Naive thymus-derived CD8-positive, alpha-beta T cell (primary cell): Measurements from ENCODE around the gene INO80D. TPM values are rescaled to one million over a fixed set of nuclear protein-coding genes. Genes with fewer than 3 reads are reported as not detected.

Source experiments
- ATAC-seq, 2 donors: fragments of 150-1000 bp; cut with Tn5 transposase in 1 of 2; sonication (Bioruptor Pico), chemical (Tn5 transposase) in 1 of 2; 1 replicate in 1 of 2; 2 replicates in 1 of 2; pipeline ENCODE4 v1.10.0; 2021; ENCODE audit warnings: mild to moderate bottlenecking in 2 of 2, moderate library complexity in 2 of 2
- POLR2A ChIA-PET: fragments of 350-600 bp; sonication (Branson Sonifier 250); formaldehyde crosslinking; loops from one replicate; lab custom pipeline; 2021; ENCODE audit warnings: antibody characterized with exemption; lab: Charles Lee
- DNase-seq, 10 donors: peaks; one replicate each; pipeline versions ENCODE4 v3.0.0 to v3.0.0-alpha.2; 2020 to 2022
- H3K27ac Mint-ChIP-seq, 10 donors: one replicate each; pipeline ENCODE4 v1.8.0; 2020 to 2022; ENCODE audit warnings: mild to moderate bottlenecking in 10 of 10, mixed read lengths in 10 of 10, moderate library complexity in 4 of 10, inconsistent platforms in 1 of 10
- H3K27me3 Mint-ChIP-seq, 5 donors: one replicate each; pipeline ENCODE4 v1.8.0; 2021 to 2022; ENCODE audit warnings: mixed read lengths in 5 of 5
- H3K36me3 Mint-ChIP-seq, 3 donors: one replicate each; pipeline ENCODE4 v1.8.0; 2020 to 2022; ENCODE audit warnings: mixed read lengths in 3 of 3, mild to moderate bottlenecking in 2 of 3, inconsistent platforms in 1 of 3
- H3K4me1 Mint-ChIP-seq, 4 donors: one replicate each; pipeline ENCODE4 v1.8.0; 2021 to 2022; ENCODE audit warnings: mixed read lengths in 4 of 4
- H3K4me3 Mint-ChIP-seq, 10 donors: one replicate each; pipeline ENCODE4 v1.8.0; 2020 to 2022; ENCODE audit warnings: mild to moderate bottlenecking in 10 of 10, mixed read lengths in 10 of 10, moderate library complexity in 6 of 10, inconsistent platforms in 1 of 10
- H3K9me3 Mint-ChIP-seq, 9 donors: one replicate each; pipeline ENCODE4 v1.8.0; 2020 to 2022; ENCODE audit warnings: mixed read lengths in 9 of 9, mild to moderate bottlenecking in 3 of 9, inconsistent platforms in 1 of 9, moderate library complexity in 1 of 9
- polyA plus RNA-seq, 3 donors: library from polyadenylated mRNA; unstranded; fragments of 300-500 nt; fragmentation: Illumina TruSeq; gene quantifications; one replicate each; pipeline ENCODE4 v1.2.3, GENCODE V29; 2021
- total RNA-seq, 8 experiments: library from RNA in 2 of 8; stranded (reverse) in 2 of 8; gene quantifications; one replicate each; pipeline ENCODE4 v1.2.3 and lab custom pipeline; 2021 to 2026

INO80D gene
- total and polyA plus RNA-seq, 5 experiments from 2014 or later = 9.4 to 38.7 (median 13.1) TPM

GRCh38 chr2:206011795-206012194, 74.2 kb downstream of the INO80D start:
- DNase-seq = no peak
- POLR2A ChIA-PET = no interaction called here
- Mint-ChIP-seq H3K27me3 (no peaks in the 10 kb centered on the region), H3K36me3 (peaks cover 20 to 93% (median 52%) of the 10 kb centered on the region in 3 donors), H3K27ac (peak overlapping the region in 6 of 10 donors; percentile 2 to 79 (median 34)), H3K4me1 (peaks cover 0 to 7% (median 0%) of the 10 kb centered on the region in 4 donors), H3K4me3 (no peak overlapping the region), H3K9me3 (peaks cover 0 to 15% (median 6%) of the 10 kb centered on the region in 9 donors)
- ATAC-seq = no peak

DNA sequence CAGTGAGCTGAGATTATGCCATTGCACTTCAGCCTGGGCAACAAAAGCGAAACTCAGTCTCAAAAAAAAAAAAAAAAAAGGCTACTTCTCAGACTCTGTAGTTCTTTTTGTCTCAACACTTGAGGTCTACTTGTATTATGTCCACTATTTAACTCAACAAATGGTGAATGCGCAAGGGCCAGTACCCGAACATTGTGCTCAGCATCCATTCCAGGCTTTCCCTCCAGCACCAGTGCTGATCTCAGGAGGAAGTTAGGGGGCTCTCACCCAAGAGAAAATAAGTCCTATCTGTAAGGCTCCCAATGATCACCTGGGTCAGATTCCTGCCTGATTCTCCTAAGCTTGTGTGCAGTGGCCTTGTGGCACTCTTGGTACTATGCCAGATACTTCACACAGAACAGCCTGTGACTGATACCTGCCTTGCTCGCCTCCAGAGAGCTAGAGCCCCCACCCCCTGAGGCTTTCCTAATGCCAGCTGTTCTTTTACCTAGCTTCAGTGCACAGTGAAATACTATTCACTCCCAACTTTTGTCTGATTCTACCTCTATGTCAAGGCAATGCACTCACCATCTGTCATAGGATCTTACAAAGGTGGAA, 74.9 kb downstream of the INO80D start:
- H3K27ac Mint-ChIP-seq = peak overlapping the region in 3 of 10 donors; percentile 25 to 61 (median 51)
- H3K4me3 Mint-ChIP-seq = no peak overlapping the region
- no peaks in the 10 kb centered on the region for H3K27me3 Mint-ChIP-seq
- H3K9me3 Mint-ChIP-seq = peaks cover 0 to 8% (median 2%) of the 10 kb centered on the region in 9 donors
- H3K36me3 Mint-ChIP-seq = peaks cover 13 to 93% (median 48%) of the 10 kb centered on the region in 3 donors
- POLR2A ChIA-PET = interaction anchor here (0.7 kb wide), 1 partner anchor 75 kb away, joined by 3 read pairs; the partner anchor contains the start of gene INO80D
- no peak for DNase-seq
- H3K4me1 Mint-ChIP-seq = peaks cover 0 to 7% (median 0%) of the 10 kb centered on the region in 4 donors
- ATAC-seq = no peak

- POLR2A ChIA-PET = no interaction called here
- no peaks in the 10 kb centered on the region for H3K9me3 Mint-ChIP-seq
- H3K4me1 Mint-ChIP-seq = peaks cover 0 to 8% (median 1%) of the 10 kb centered on the region in 4 donors
- ATAC-seq = no peak
- peaks cover under 1 to 92% (median 44%) of the 10 kb centered on the region in 3 donors for H3K36me3 Mint-ChIP-seq
- no peaks in the 10 kb centered on the region for H3K27me3 Mint-ChIP-seq
- H3K27ac Mint-ChIP-seq = peak overlapping the region in 6 of 10 donors; percentile 14 to 80 (median 60)
- no peak overlapping the region for H3K4me3 Mint-ChIP-seq
- peak in 2 of 10 donors; percentile 1 to 10 for DNase-seq
These were observed 81.8 kb downstream of the INO80D start for GRCh38 chr2:206004004-206004693.

DNA sequence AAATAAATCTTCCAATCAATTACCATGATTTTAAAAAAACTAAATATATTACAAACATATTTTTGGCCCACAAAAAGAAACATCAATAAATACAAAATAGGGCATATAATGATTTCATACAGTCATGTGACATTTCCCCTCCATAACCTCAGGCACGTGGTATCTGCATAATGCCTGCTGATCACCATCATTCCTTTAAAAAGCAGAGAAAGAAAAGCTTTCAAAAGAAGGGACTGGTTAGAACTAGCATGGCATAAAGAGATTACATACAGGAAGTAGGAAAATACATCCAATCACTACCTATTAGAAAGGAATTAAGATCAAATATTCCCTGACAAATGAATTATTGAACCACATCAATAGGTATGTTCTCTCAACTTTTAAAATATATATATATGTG, 83.5 kb downstream of the INO80D start:
- ATAC-seq (no peak), DNase-seq (no peak)
- no peaks in the 10 kb centered on the region for H3K27me3 Mint-ChIP-seq
- peaks cover 5 to 90% (median 42%) of the 10 kb centered on the region in 3 donors for H3K36me3 Mint-ChIP-seq
- H3K4me3 Mint-ChIP-seq = no peak overlapping the region
- POLR2A ChIA-PET = no interaction called here
- H3K9me3 Mint-ChIP-seq = no peaks in the 10 kb centered on the region
- peak overlapping the region in 2 of 10 donors; percentile 51 to 62 for H3K27ac Mint-ChIP-seq
- H3K4me1 Mint-ChIP-seq = peaks cover 0 to 11% (median 5%) of the 10 kb centered on the region in 4 donors

DNA sequence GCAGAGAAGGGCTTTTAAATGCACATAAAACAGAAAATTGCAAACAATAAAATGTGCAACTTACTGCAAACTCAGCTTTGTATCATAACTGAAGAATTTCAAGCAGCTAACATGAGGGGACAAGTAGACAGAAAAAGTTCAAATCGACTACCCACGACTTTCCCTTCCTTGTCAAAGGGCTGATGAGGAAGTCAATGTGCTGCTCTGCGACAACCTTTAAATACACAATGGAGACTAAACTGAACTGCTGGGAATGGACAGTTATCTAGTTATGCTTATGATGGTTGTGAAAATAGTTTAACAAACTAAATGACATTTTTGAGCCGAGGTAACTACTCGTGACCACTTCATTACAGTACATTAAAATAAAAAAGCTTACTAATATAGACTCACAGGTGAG, 84.1 kb downstream of the INO80D start:
- ATAC-seq (no peak), DNase-seq (no peak)
- Mint-ChIP-seq H3K27ac (no peak overlapping the region), H3K4me3 (no peak overlapping the region), H3K27me3 (no peaks in the 10 kb centered on the region), H3K9me3 (no peaks in the 10 kb centered on the region), H3K4me1 (peaks cover 0 to 11% (median 5%) of the 10 kb centered on the region in 4 donors), H3K36me3 (peaks cover 5 to 88% (median 37%) of the 10 kb centered on the region in 3 donors)
- POLR2A ChIA-PET = no interaction called here

GRCh38 chr2:206000776-206001175, 85.2 kb downstream of the INO80D start:
- Mint-ChIP-seq H3K4me3 (no peak overlapping the region), H3K4me1 (peaks cover 3 to 11% (median 5%) of the 10 kb centered on the region in 4 donors), H3K9me3 (no peaks in the 10 kb centered on the region), H3K27ac (no peak overlapping the region), H3K36me3 (peaks cover 5 to 86% (median 31%) of the 10 kb centered on the region in 3 donors), H3K27me3 (no peaks in the 10 kb centered on the region)
- ATAC-seq (no peak), DNase-seq (no peak)
- POLR2A ChIA-PET = no interaction called here

- POLR2A ChIA-PET = no interaction called here
- peak overlapping the region in 2 of 10 donors; percentile 7 to 55 for H3K27ac Mint-ChIP-seq
- peaks cover 6 to 81% (median 23%) of the 10 kb centered on the region in 3 donors for H3K36me3 Mint-ChIP-seq
These were observed 87.4 kb downstream of the INO80D start for GRCh38 chr2:205998583-205998982.

GRCh38 chr2:205996161-205996560, 89.8 kb downstream of the INO80D start:
- DNase-seq (no peak), ATAC-seq (no peak)
- H3K36me3 Mint-ChIP-seq = peaks cover 9 to 81% (median 37%) of the 10 kb centered on the region in 3 donors
- POLR2A ChIA-PET = no interaction called here
- no peaks in the 10 kb centered on the region for H3K27me3 Mint-ChIP-seq
- no peaks in the 10 kb centered on the region for H3K9me3 Mint-ChIP-seq
- peak overlapping the region in 4 of 10 donors; percentile 10 to 68 (median 46) for H3K27ac Mint-ChIP-seq
- H3K4me3 Mint-ChIP-seq = no peak overlapping the region
- H3K4me1 Mint-ChIP-seq = peaks cover 3 to 6% (median 5%) of the 10 kb centered on the region in 4 donors

More at GRCh38 chr2:205998583-205998982, 87.4 kb downstream of the INO80D start:
- DNase-seq (no peak), ATAC-seq (no peak)
- H3K9me3 Mint-ChIP-seq = no peaks in the 10 kb centered on the region
- H3K4me1 Mint-ChIP-seq = peaks cover 3 to 6% (median 5%) of the 10 kb centered on the region in 4 donors
- no peak overlapping the region for H3K4me3 Mint-ChIP-seq
- no peaks in the 10 kb centered on the region for H3K27me3 Mint-ChIP-seq

GRCh38 chr2:205995260-205995659, 90.7 kb downstream of the INO80D start:
- peak overlapping the region in 5 of 10 donors; percentile 1 to 92 (median 7) for H3K27ac Mint-ChIP-seq
- peaks cover 3 to 6% (median 5%) of the 10 kb centered on the region in 4 donors for H3K4me1 Mint-ChIP-seq
- POLR2A ChIA-PET = no interaction called here

DNA sequence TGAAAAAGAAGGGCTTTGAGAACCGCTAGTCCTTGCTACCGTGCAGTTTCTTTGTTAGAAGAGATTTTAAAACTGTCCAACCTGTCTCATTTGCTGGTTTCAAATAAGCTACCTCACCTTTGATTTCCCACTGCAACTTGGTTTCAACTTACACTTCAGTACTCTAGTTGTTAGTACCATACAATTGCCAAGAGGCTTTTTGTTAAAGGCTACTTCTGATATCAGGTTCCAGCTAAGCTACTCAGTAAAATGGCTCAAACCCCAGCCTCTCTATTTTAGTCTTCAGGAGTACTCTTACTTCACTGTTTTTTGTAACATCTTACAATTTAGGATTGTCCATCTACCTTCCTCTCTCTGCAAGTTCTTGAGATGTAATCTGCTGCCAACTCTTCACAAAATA, 91.6 kb downstream of the INO80D start:
- H3K9me3 Mint-ChIP-seq = no peaks in the 10 kb centered on the region
- POLR2A ChIA-PET = no interaction called here
- DNase-seq (no peak), ATAC-seq (no peak)
- H3K4me3 Mint-ChIP-seq = no peak overlapping the region
- H3K27ac Mint-ChIP-seq = peak overlapping the region in 6 of 10 donors; percentile 4 to 92 (median 26)
- peaks cover 3 to 7% (median 5%) of the 10 kb centered on the region in 4 donors for H3K4me1 Mint-ChIP-seq
- H3K27me3 Mint-ChIP-seq = no peaks in the 10 kb centered on the region
- peaks cover 9 to 66% (median 31%) of the 10 kb centered on the region in 3 donors for H3K36me3 Mint-ChIP-seq

More at GRCh38 chr2:205995260-205995659, 90.7 kb downstream of the INO80D start:
- DNase-seq (no peak), ATAC-seq (no peak)
- no peaks in the 10 kb centered on the region for H3K9me3 Mint-ChIP-seq
- peaks cover 9 to 75% (median 34%) of the 10 kb centered on the region in 3 donors for H3K36me3 Mint-ChIP-seq
- no peak overlapping the region for H3K4me3 Mint-ChIP-seq
- no peaks in the 10 kb centered on the region for H3K27me3 Mint-ChIP-seq

- Mint-ChIP-seq H3K27ac (peak overlapping the region in 6 of 10 donors; percentile 10 to 66 (median 40)), H3K4me3 (no peak overlapping the region), H3K4me1 (peaks cover 0 to 9% (median 0%) of the 10 kb centered on the region in 4 donors), H3K9me3 (no peaks in the 10 kb centered on the region), H3K36me3 (peaks cover 4 to 32% (median 24%) of the 10 kb centered on the region in 3 donors), H3K27me3 (no peaks in the 10 kb centered on the region)
- POLR2A ChIA-PET = no interaction called here
- DNase-seq = no peak
- ATAC-seq = no peak
These were observed 95.9 kb downstream of the INO80D start for GRCh38 chr2:205990104-205990503.

- ATAC-seq (no peak), DNase-seq (no peak)
- Mint-ChIP-seq H3K4me3 (no peak overlapping the region), H3K27me3 (no peaks in the 10 kb centered on the region), H3K9me3 (no peaks in the 10 kb centered on the region), H3K36me3 (peaks cover 4 to 27% (median 22%) of the 10 kb centered on the region in 3 donors), H3K27ac (peak overlapping the region in 4 of 10 donors; percentile 14 to 82 (median 42)), H3K4me1 (peaks cover 0 to 7% (median 0%) of the 10 kb centered on the region in 4 donors)
- POLR2A ChIA-PET = no interaction called here
These were observed 96.5 kb downstream of the INO80D start for GRCh38 chr2:205989271-205990071.
